ENCODE measurements around the gene SPIB. TPM values are rescaled to one million over a fixed set of nuclear protein-coding genes. Genes with fewer than 3 reads are reported as not detected.

The SPIB gene
- total RNA-seq, 4 donors from 2014 or later = not detected

DNA sequence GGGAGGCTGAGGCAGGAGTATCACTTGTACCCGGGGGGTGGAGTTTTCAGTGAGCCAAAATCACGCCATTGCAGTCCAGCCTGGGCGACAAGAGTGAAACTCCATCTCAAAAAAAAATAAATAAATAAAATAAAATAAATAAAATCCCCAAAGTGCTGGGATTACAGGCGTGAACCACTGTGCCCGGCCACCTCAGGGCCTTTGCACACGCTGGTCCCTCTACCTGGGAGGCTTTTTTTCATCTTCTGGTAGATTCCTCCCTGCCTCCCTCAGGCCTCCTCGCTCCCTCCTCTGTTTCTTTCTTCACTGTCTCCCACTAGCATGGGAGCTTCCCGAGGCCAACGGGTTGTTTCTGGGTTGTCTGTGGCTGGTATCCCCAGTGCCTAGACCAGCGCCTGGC lies 29.0 kb downstream of the SPIB start:
- Histone ChIP-seq H3K27ac (no peak overlapping the region), H3K27me3 (peaks cover 22% of the 10 kb centered on the region), H3K4me3 (no peak overlapping the region), H3K36me3 (no peaks in the 10 kb centered on the region), H3K4me1 (no peaks in the 10 kb centered on the region), H3K9me3 (peaks cover 0 to 6% (median 0%) of the 10 kb centered on the region in 3 donors)
- WGBS, 2 donors (ENCODE audit: low coverage in 1 of 2) = 93% methylated on average over 3 to 8 of the region's 10 CpGs
- TF ChIP-seq POLR2AphosphoS5 (IDR thresholded peaks at IDR 0.05) (no peak), POLR2A (IDR thresholded peaks at IDR 0.05) (no peak)
- ATAC-seq = no peak

DNA sequence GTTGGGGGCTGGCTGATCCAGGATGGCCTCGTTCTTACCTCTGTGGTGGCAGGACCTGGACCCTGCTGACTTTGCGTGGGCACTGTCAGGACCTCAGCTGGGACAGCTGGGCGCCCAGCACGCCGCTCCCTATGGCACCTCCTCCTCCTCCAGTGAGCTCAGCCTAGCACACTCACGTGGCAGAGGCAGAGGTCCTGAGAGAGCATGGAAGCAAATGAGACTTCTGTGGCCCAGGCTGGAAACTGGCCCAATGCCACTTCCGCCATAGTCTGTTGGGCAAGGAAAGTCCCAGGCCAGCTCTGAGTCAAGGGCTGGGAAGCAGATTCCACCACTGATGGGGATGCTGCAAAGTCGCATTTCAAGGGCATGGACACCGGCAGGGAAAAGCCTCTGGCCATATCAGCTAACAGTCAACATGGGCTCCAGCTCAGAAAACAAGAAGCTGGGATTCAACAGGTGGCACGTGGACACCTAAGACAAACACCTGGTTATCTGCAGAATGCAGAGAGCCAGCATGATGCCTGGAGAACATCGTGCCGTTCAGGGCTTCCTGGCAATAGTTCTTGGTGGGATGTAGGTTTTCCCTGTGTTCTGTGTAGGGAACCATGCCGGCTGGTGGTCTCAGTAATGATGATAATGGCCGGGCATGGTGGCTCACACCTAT lies 30.6 kb downstream of the SPIB start:
- Histone ChIP-seq H3K27ac (no peak overlapping the region), H3K9me3 (peaks cover 0 to 6% (median 0%) of the 10 kb centered on the region in 3 donors), H3K36me3 (no peaks in the 10 kb centered on the region), H3K4me3 (no peak overlapping the region), H3K27me3 (peaks cover 35% of the 10 kb centered on the region), H3K4me1 (no peaks in the 10 kb centered on the region)
- no peak for ATAC-seq
- 72% methylated on average over 5 of the region's 14 CpGs; no CpG with 5 or more reads in 1 of the 2 donors for WGBS, 2 donors (ENCODE audit: low coverage in 1 of 2)
- TF ChIP-seq EP300 (IDR thresholded peaks at IDR 0.05) = no peak
- no peak for TF ChIP-seq POLR2A (IDR thresholded peaks at IDR 0.05)
- TF ChIP-seq CTCF (IDR thresholded peaks at IDR 0.05) = no peak
- no peak for TF ChIP-seq POLR2AphosphoS5 (IDR thresholded peaks at IDR 0.05)

GRCh38 chr19:50450369-50451222 lies 31.9 kb downstream of the SPIB start:
- H3K36me3 ChIP-seq = no peaks in the 10 kb centered on the region
- peaks cover 45% of the 10 kb centered on the region for H3K27me3 ChIP-seq
- peaks cover 0 to 6% (median 0%) of the 10 kb centered on the region in 3 donors for H3K9me3 ChIP-seq
- H3K4me1 ChIP-seq = no peaks in the 10 kb centered on the region
- H3K27ac ChIP-seq = no peak overlapping the region
- TF ChIP-seq CTCF (IDR thresholded peaks at IDR 0.05) (no peak), EP300 (IDR thresholded peaks at IDR 0.05) (no peak), POLR2AphosphoS5 (IDR thresholded peaks at IDR 0.05) (no peak), POLR2A (IDR thresholded peaks at IDR 0.05) (no peak)
- H3K4me3 ChIP-seq = no peak overlapping the region
- whole genome bisulfite sequencing, 2 donors (ENCODE audit: low coverage in 1 of 2) = 59 to 65% methylated on average over 8 to 18 of the region's 30 CpGs
- no peak for ATAC-seq

DNA sequence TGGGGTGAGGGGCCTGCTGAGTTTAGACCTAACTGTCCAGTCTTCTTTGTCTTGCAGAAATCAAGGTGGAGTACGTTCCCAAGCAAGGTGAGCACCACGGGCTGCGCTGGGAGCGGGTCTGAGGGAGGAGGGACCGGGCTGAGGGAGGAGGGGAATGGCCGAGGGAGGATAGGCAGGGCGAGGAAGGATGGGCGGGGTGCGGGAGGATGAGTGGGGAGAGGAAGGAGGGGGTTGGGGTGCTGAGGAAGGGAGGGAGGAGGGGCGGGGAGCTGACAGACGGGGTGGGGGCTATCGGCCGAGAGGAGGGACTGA lies 32.4 kb downstream of the SPIB start:
- H3K36me3 ChIP-seq = no peaks in the 10 kb centered on the region
- H3K4me3 ChIP-seq = no peak overlapping the region
- no peaks in the 10 kb centered on the region for H3K4me1 ChIP-seq
- H3K9me3 ChIP-seq = peaks cover 0 to 6% (median 0%) of the 10 kb centered on the region in 3 donors
- H3K27ac ChIP-seq = no peak overlapping the region
- peaks cover 45% of the 10 kb centered on the region for H3K27me3 ChIP-seq
- TF ChIP-seq POLR2AphosphoS5 (IDR thresholded peaks at IDR 0.05) (no peak), CTCF (IDR thresholded peaks at IDR 0.05) (no peak), POLR2A (IDR thresholded peaks at IDR 0.05) (no peak), EP300 (IDR thresholded peaks at IDR 0.05) (no peak)
- no CpG with 5 or more reads among the region's 13 CpGs for WGBS, 2 donors (ENCODE audit: low coverage in 1 of 2)
- ATAC-seq = no peak

DNA sequence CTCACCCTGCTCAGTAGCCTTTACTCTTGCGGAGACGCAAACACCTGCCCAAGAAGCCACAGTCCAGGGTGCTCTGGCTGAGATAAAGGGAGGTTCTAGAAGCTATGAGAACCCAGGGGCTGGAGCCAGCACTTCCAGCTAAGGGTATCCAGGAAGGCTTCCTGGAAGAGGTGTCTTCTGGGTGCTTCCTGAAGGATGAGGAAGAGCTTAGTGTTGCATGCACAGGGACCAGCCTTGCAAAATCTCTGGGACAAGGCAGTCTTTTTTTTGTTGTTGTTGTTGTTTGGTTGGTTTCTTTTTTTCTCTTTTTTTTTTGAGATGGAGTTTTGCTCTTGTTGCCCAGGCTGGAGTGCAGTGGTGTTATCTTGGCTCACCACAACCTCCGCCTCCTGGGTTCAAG lies 34.5 kb downstream of the SPIB start:
- ATAC-seq = no peak
- no CpG with 5 or more reads among the region's 3 CpGs for WGBS, 2 donors (ENCODE audit: low coverage in 1 of 2)

More for the DNA sequence above, 34.5 kb downstream of the SPIB start:
- Histone ChIP-seq H3K9me3 (peaks cover 0 to under 1% (median 0%) of the 10 kb centered on the region in 3 donors), H3K36me3 (no peaks in the 10 kb centered on the region), H3K4me1 (no peaks in the 10 kb centered on the region), H3K27me3 (peaks cover 65% of the 10 kb centered on the region), H3K27ac (no peak overlapping the region), H3K4me3 (no peak overlapping the region)
- no peak for TF ChIP-seq CTCF (IDR thresholded peaks at IDR 0.05)
- TF ChIP-seq POLR2AphosphoS5 (IDR thresholded peaks at IDR 0.05) = no peak
- TF ChIP-seq EP300 (IDR thresholded peaks at IDR 0.05) = no peak
- TF ChIP-seq POLR2A (IDR thresholded peaks at IDR 0.05) = no peak

All from gastroesophageal sphincter (tissue), 4 donors.